EH (cell line): ENCODE results near the gene OR4A16.

Experiments used
- DNase-seq: peaks from one replicate; pipeline ENCODE4 v3.0.0-alpha.2; 2015; ENCODE audit warnings: low read depth

Gene OR4A16

DNA sequence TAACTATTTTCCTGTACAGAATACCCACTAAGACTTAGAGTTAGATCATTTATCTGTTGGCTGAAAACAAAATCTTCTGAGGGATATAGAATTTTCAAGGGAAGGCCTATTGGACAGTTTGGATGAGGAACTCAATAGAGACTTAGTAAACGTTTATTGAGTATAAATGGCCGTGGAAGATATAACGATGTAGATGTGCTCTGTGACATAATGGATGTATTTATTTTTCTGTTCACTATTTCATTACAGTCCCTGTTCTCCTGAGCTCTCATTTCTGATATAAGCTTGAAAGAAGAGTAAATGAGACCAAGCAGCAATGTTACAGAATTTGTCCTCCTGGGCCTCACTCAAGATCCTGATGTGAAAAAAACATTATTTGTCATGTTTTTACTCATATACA, at the start of gene OR4A16:
OR4A16 (plus strand) TSS at position 301 of the 400 bp plus-strand sequence; CDS start at position 301, 0 bp downstream.
- DNase-seq, result no peak

GRCh38 chr11:55324500-55324899, 18.5 kb upstream of the OR4A16 start:
- DNase-seq, result no peak

DNA sequence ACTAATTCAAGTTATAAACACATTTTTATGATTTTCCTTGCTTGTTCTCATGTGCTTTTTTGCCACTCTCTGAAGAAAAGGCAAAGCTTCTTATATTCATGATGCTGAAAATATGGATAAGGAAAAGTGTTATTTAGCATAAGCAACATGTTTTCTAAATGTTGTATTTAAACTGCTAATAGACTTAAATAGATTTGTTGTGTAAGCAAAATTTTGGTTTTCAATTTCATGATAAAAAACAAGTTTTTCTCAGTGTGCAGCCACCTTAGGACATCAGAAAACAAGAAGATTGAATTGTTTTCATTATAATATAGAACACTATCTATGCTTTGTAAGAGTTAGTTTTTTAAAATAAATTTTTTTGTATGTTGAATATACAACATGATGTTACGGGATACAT, 2.3 kb downstream of the OR4A16 start:
- DNase-seq, result no peak

DNA sequence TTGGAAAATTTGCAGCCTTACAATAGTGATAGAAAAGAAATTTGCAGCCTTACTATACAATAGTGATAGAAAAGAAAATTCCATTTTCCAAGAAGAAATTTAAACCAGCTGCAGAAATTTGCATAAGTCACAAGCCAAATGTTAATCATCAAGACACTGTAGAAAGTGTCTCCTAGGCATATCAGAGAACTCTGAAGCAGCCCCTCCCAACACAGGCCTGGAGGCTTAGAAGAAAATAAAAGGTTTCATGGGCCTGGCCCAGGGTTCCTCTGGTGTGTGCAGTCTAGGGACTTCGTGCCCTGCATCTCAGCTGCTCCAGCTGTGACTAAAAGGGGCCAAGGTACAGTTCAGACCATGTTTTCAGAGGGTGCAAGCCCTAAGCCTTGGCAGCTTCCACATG, 6.0 kb downstream of the OR4A16 start:
- no peak for DNase-seq

GRCh38 chr11:55357560-55358184, 14.7 kb downstream of the OR4A16 start:
- no peak for DNase-seq

DNA sequence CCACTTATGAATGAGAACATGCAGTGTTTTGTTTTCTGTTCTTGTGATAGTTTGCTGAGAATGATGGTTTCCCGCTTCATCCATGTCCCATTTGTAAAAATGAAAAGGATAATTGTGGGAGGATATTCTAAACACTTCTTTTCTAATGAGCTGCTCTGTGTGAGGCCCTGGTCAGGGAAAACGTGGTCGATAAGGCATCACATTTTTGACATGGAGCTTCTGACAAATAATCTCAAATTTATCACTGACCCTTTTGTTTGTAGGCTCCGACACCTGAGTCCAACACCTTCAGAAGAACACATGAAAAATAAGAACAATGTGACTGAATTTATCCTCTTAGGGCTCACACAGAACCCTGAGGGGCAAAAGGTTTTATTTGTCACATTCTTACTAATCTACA, 24.7 kb downstream of the OR4A16 start, which contains the start of gene OR4A15:
OR4A15 (plus strand) TSS at position 301 of the 400 bp plus-strand sequence; CDS start at position 301, 0 bp downstream.
- no peak for DNase-seq
